HG03520 (cell line): Measurements from ENCODE around the gene BCL2L14.

Source experiments
- ATAC-seq: cut with Tn5 transposase; IDR thresholded peaks from one replicate; pipeline ENCODE4 v1.9.1; 2021; ENCODE audit warnings: mild to moderate bottlenecking, moderate library complexity; ENCODE audit not compliant: unreplicated experiment

Gene BCL2L14

DNA sequence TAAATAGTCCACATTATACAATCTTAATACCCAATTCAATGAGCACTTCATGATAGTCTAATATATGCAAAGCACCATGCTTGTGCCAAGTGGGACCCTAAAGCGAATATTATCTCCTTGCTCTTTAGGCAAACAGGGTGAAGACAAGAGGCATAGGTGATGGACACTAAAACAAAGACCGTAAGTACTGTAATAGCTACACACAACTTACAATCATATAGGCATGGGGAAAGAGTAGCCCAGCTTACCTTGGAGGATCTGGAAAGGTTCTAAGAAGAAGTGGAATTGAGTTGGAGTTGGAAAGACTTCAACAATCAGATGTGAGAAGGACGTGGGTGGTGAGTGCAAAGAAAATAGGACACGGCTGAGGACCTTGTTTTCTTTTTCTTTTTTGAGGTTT lies 19.1 kb upstream of the BCL2L14 start:
- ATAC-seq: no peak

DNA sequence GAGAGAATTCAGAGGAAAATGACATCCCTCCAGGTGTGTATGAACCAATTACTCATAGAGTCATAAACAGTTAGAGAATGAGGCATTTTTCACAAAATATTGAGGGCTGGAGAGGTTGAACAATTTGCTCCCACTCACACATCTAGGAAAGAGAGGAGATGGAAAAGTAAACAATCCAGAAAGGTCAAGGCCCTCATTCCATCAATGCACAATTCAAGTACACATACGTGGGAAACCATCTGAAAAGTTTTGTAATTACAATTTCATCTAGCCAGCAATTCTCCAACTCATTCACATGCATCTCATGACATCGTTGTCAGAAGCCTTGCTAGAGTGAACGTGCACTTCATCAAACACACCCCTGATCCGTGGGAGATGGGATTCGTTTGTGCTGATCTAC lies 15.7 kb upstream of the BCL2L14 start:
- no peak for ATAC-seq

DNA sequence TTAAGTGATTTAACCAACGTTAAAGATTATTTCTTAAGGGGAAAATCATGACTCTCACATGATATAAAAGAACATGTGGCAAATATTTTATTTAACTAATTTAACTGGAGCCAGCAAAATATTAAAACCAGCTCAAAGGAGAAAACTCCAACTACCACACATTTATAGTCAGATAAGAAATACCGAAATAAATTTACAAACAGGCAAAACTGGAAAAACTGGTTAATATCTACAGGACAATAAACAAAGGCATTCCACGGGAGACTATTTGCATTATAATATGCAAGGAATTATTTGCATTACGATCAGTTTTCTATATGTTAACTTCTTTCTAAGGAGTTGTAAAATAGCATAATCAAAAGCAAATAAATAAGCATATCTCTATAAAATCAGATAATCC lies 13.8 kb upstream of the BCL2L14 start:
- ATAC-seq: no peak

DNA sequence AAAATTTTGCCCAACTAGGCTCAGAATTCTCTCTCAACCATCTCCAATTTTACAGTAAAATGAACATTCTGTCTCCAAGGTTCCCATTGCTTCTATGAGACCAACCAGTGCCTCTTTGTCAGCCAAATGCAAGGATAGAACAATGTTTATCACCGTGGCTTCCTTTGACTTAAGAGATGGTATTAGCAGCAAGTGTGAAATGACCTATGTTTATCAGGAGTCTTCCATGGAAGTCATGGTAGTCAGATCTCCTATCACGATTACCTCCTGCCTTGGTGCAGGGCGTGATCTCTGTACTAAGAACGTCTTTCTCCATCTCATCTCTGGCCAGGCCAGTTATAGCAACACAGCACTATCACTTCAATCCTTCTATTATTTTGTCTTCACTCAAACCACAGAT lies 6.1 kb upstream of the BCL2L14 start:
- no peak for ATAC-seq

DNA sequence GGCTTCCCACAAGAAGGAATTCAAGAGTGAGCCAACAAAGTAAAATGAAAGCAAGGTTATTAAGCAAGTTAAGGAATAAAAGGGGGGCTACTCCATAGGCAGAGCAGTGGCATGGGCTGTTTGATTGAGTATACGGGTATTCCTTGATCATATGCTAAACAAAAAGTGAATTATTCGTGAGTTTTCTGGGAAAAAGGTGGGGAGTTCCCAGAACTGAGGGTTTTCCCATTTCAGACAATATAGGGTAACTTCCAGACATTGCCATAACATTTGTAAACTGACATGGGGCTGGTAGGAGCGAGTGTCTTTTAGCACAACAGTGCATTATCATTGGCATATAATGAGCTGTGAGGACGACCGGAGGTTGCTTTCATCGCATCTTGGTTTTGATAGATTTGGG lies 2.0 kb upstream of the BCL2L14 start:
- no peak for ATAC-seq

DNA sequence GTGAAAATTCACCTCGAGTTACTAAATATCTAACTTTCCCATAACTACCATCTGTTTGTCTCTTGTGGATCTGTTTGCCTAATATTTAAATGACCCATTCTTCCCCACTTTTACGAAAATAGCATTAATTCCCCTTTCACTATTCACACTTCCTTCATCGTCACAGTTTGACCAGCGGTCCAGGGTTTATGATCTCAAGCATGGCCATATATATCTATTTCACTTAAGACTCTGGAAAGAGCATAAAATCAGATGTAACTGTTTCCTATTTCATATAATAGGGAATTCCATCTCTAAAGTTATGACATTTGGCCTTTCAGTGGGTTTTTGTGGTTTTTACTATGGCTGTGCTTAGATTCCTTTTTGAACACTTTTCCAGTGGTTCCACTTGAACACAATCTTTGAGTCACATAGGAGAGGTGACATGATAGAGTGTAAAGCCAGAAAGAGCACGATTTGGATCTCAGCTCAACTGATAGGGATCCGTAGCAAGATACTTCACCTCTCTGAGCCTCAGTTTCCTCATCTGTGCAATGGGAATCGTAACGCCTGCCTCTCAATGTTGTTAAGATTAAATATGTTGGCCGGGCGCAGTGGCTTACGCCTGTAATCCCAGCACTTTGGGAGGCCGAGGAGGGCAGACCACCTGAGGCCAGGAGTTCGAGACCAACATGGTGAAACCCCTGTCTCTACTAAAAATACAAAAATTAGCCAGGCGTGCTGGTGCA lies 754 bp upstream of the BCL2L14 start:
- ATAC-seq: no peak

DNA sequence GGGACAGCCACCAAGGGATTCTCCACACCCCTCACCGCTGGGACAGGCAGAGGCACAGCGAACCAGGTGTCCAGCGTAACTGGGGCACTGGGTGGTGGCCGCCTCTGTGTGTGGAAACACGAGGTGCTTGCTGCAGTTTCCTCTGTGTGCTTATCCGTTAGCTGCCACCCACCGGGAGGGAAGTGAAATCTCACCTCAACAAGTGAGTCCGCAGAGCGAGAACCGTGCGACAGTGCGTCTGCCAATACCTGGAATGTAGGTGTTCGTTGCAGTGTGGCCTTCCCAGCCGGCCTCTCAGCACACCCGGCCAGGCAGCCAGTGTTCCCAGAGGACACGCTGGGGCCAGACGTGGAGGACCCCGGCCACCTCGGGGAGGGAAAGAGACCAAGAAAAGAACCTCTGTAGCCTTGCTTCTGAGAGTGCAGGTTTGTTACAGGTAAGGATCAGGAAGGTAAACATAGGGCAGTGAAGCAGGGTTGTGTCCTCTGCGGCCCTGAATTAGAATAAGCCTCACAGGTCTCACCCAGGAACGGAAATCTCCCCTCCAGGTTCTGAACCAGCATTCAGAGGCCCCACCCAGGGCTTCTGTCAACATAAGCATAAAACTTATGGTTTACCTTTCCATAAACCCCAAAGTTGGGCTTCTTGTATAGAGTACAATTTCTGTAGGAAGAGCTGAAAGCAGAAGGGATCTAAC lies 1.5 kb downstream of the BCL2L14 start:
- peak; percentile 59 for ATAC-seq

DNA sequence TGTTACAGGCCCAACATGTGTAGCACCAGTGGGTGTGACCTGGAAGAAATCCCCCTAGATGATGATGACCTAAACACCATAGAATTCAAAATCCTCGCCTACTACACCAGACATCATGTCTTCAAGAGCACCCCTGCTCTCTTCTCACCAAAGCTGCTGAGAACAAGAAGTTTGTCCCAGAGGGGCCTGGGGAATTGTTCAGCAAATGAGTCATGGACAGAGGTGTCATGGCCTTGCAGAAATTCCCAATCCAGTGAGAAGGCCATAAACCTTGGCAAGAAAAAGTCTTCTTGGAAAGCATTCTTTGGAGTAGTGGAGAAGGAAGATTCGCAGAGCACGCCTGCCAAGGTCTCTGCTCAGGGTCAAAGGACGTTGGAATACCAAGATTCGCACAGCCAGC lies 8.6 kb downstream of the BCL2L14 start:
- ATAC-seq: no peak

DNA sequence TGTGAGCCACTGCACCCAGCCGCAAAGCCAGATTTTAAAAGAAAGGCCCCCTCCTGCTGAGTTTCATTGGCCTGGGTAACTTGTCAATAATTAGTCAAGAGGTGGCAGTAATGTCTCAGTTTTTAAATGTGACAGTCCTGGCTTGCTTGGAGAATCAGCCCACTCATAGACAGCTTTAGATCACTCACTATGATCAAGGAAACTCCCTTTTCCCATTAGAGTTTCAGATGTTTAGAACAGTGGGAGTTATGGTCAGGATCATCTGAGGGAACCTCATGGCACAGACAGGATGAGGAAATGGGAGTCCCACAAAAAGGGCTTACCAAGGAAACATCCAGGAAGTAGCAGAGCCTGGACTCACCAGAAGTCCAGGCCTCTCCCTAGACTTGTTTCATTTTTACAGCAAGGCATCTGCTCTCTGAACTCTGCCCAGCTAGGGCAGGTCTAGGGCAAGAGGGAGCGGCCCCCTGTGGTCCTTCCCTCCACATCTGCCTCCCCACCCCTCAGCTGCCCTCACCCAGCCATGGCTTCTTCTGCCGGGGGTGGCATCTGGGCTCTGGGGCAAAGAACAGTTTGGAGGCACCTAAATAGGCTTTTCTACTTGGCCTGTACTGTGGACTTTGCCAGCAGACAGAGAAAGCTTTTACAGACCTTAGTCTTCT lies 11.2 kb downstream of the BCL2L14 start:
- peak; percentile 53 for ATAC-seq

DNA sequence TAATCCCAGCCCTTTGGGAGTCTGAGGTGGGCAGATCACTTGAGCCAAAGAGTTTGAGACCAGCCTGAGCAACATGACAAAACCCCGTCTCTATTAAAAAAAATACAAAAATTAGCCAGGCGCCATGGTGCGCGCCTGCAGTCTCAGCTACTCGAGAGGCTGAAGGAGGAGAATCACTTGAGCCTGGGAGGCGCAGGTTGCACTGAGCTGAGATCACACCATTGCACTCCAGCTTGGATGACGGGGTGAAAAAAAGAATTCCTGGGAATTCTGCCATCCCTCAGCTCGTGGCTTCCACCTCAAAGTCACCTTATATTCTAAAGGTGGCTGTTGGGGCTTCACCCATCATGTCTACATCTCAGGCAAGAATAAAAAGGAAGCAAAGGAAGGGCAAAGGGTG lies 12.9 kb downstream of the BCL2L14 start:
- ATAC-seq: no peak

DNA sequence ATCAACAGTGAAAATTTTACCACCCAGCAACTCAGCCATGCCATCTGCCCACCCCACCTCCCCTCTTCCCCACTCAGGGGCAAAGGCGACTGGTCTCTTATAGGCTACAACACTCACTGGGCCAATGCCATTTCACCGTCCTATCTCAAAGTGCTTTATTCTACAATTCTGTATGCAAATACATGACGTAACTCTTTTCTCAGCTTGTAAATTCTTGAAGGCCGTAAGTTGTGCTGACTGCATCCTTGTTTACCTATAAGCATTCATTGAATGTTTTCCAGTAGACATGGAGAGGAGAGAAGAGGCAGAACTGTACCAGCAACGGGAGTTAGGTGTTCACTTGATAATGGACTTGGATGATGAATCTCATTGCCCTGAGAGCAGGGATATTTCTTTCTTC lies 15.6 kb downstream of the BCL2L14 start:
- ATAC-seq: no peak

DNA sequence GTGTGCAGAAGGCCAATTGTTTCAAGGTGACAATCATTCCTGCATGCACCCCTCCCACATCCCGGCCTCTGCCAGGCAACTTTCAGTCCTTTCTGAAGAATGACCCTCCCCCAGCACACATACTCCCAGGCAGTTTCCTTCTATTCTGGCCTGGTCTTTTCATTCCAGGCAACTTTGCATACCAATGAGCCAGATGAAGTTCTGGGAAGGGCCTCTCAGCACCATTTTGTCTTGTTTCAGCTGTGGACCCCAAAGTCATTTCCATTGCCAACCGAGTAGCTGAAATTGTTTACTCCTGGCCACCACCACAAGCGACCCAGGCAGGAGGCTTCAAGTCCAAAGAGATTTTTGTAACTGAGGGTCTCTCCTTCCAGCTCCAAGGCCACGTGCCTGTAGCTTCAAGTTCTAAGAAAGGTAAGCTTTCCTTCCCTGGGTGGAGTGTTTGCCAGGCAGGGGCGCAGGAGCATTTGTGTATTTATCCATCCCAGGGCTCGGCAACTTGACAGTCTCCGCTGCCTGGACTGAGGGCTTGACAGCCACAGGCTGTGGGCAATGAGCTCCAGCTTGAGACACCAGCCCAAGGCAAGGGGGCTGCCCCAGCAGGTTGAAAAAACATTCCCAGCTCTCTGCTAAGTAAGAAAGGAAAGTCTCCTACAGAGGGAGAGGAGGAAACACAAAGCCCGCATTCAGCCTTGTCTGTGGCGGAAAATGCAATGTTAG lies 16.4 kb downstream of the BCL2L14 start:
- no peak for ATAC-seq

DNA sequence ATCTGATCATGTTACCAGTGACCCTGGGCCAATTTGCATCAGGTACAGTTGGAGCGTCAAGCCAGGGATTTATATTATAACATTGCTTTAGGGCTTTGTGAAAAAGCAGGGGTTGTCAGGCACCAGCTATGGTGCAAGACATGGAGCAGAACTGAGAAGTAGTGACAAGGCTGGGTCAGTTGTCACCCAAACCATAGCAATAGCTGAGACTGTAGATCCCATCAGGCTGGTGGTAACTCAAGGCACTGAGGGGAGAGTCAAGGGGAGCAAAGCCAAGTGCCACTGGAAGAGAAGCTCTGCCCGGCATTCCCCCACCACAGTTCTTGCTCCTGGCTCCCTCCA lies 16.9 kb downstream of the BCL2L14 start:
- ATAC-seq: no peak

DNA sequence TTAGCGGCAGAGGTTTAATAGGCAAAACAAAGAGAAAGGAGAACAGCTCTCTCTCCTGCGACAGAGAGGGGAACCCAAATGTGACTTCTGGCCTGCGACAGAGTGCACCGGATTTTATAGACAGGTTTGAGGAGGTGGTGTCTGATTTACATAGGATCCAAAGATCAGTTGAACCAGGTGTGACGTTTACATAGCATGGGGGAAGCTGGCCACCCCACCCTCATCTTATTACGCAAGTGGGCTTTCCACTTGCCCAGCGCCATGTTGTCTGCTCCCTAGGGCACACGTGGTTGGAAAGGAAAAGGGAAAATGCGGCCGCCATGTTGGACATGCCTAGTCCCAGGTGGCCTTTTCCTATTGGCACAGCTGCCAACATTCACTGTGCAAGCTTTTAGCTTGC lies 17.4 kb downstream of the BCL2L14 start:
- ATAC-seq: no peak

DNA sequence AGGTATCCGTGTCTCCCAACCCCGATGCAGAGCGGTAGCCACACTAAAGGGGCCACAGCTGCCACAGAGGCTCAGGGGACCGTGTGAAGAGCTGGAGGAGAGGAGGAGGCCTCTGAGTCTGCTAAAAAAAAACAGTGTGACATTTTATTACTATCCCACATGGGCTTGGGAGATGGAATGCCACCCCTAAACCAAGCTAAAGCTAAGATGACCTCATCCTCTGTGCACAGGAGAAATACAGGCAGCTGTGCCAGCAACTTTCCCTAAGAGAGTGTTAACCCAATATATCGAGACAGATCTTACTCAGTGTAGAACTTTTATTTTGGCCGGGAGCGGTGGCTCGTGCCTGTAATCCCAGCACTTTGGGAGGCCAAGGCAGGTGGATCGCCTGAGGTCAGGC lies 18.0 kb downstream of the BCL2L14 start:
- ATAC-seq: no peak

DNA sequence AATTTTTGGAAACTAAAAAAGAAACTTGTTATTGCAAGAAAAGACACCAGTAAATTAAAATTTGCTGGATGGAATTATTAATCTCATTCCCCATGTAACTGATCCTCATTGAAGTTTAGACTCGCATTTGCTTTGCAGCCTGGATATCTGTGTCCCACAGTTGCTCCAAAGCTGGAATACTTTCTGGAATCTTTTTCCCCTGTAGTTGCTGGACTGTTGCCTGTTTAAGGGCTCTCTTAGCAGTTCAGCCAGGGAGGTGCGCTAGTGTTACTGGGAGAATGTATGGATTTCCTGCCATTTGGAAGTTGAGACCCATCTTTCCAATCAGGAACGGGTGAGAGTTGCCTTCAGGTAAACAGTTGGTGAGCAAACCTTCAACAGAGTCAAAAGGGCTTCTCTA lies 20.3 kb downstream of the BCL2L14 start:
- ATAC-seq: no peak

DNA sequence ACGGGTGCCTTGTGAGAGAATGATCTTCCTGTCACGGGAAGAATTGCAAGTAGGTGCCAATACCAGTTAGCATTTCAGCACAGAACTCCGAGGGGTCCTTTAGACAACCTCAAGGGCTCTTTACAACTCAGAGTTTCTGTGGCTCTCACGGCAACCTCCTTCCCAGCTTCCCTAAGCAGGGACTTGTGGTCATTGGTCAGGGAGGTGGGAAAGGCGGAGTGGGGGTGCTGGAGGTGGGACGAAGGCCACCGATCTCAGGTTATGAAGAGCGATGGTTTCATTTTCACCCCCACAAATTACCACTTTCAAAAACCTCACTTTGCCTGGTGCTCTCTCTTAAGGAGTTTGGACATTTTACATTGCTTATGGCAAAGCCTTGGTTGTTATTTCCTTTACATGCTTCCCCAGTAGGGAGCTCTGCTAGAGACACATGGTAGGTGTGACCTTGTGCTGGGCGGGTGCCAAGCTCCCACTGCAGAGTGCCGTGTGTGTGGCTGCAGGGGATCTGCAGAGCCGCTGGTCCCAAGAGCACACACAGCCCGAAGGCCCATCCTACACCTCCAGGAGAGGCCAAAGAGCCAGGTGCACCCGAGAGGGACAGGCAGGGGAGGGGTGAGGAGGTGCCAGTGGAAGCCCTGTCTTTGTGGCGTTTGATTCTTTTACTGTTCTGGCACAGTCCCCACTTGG lies 21.4 kb downstream of the BCL2L14 start:
- ATAC-seq: no peak

DNA sequence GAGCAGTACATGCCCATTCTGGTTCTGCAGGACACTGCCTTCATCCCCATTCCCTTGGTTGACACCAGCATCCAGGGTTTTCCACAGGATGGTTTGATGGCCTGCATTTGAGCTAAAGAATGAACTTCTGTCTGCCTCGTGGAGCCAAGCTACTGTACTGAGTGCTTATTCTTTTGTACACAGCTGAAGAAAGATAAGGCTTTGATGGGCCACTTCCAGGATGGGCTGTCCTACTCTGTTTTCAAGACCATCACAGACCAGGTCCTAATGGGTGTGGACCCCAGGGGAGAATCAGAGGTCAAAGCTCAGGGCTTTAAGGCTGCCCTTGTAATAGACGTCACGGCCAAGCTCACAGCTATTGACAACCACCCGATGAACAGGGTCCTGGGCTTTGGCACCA lies 23.7 kb downstream of the BCL2L14 start:
- no peak for ATAC-seq

DNA sequence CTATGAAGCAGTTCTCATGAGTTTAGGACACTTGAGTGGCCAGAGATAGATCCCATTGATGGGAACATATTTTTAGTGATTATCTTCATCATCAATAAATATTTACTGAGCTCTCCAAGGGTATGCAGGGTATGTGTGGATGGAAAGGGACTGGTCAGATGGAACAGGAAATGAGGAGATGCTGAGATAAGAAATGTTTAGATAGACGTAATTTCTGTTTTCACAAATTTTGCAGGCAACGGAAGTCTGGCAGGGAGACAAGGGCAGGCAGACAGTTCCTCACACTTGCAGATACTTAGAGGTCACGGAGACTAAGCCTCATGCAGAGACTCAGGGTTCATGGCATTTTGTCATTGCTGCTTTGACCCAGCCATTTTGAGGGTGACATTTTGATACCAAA lies 24.3 kb downstream of the BCL2L14 start:
- ATAC-seq: no peak

DNA sequence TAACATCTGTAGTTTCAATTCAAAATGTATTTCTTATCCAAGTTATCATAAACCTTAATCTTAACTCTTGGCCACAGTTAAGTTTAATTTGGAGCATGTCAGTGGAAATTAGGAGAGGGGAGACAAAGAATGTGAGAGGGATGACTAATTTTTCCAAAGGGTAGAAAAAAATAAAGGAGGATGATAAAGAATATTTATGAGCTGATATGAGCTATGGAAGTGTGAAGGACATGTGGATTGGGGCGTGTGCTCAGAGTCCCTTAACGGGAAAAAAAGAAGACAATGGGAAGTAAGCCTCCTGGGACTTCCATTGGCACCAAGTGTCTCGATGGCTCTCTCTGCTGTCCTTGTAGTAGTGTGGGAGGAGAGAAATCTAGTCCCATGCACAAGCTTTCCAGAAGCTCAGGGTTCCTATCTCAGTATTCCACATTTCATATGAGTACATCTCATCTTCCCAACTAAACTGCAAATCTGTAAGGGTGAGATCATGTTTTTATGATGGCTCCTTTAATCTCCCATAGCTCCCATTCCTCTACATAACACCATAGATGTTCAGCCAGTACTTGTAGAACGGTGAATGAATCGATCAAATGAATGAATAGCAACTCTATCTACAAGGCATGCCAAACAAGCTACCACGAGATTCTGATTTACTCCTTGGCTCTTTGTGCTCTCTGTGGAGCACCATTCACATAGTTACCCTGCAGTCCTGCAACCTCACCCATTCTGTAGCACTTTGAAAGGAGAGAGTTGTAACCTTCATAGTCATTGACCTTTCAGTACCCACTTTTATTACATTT lies 27.4 kb downstream of the BCL2L14 start:
- ATAC-seq: no peak

DNA sequence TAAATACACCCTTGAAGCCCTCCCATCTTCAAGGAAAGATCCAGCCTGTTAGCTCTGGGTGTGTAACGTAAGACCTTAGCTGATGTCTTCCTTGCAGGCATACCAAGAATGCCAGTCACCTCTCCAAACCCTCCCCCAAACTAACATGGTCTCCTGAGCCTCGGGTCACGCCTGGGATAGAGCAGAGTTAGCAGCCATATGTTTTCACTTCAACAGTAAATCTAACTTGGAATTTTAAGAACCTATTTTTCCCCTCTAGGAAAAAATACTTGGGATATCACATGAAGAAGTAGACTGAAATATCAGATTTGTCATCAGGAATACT lies 27.9 kb downstream of the BCL2L14 start:
- ATAC-seq: no peak
